GM19239 (cell line): ENCODE measurements around the gene PTPRN2.
"Not testable (repeated sequence)": the region's sequence is repeated elsewhere in the genome, so short reads cannot be mapped to it uniquely, and the experiment has no call there.

Source experiments
- DNase-seq: peaks from one replicate; pipeline ENCODE4 v3.0.0; 2011; ENCODE audit warnings: low spot score; ENCODE audit not compliant: insufficient read length
- FAIRE-seq: peaks from 2 replicates; lab custom pipeline; 2011; peaks lifted over from hg19 to GRCh38; lab: Jason Lieb, UNC

PTPRN2 gene

DNA sequence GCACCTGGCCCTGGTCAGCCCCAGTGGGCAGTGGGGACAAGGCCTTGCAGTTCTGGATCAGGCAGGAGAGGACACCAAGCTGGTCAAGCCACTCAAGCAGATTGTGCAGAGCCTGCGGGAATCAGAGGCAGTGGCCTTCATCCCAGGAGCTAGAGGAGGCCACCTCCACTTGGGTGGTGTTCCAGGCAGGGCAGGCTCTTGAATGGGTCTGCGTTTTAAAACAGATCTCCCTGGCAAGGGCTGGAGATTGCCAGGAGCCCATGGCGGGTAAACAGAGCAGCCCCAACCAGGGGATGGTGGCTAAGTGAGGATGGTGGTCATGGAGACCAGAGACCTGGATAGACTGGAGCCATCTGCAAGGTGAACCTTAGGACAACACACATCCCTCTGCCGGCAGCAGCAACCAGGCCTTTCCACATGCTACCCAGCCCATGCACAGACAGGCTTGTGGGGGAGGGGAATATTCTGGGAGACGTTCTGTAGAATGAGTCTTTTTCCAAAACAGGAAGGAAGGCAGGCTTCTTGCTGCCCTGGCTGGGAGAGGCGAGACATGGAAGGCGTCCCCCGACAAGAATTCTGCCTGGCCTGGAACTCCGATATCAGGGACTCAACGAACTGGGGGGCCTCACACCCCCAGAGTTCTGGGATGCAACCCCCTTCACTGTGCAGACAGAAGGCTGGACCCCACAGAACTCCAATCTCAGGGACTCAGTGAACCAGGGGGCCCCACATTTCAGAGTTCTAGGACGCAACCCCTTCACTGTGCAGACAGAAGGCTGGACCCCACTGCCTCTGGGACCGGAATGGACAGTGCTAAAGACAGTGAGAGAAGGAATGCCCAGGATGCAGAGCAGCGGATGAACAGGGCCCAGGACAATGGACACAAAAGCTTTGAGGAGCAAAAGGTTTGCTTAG lies 264.8 kb downstream of the PTPRN2 start:
- FAIRE-seq (no peak), DNase-seq (no peak)

DNA sequence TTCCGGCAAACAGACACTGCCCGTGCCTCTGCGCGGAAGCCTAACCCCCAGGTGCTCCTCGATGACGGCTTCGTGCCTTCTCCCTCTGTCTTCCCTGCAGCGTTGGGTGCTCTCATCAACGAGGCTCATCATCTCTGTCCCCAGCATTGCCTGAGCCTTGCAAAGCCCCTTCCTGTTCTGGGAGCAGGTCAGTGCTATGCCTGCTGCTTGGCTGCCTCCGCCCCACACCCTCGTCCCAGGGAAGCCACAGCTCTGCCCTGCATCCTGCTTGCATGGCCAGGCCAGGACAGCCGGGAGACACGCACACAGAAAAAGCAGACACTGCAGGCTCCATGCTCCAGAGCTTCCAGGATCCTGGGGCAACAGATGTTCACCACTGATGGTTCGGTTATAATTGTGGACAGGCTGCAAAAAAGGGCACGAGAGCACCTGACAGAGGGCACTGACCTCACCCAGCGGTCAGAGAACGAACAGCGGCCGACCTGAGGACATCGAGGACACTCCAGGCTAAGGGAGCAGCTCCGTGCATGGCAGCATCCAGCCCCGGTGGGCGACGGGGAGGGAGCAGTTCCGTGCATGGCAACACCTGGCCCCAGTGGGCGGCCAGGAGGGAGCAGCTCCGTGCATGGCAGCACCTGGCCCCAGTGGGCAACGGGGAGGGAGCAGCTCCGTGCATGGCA lies 265.5 kb downstream of the PTPRN2 start:
- no peak for DNase-seq
- FAIRE-seq = no peak

DNA sequence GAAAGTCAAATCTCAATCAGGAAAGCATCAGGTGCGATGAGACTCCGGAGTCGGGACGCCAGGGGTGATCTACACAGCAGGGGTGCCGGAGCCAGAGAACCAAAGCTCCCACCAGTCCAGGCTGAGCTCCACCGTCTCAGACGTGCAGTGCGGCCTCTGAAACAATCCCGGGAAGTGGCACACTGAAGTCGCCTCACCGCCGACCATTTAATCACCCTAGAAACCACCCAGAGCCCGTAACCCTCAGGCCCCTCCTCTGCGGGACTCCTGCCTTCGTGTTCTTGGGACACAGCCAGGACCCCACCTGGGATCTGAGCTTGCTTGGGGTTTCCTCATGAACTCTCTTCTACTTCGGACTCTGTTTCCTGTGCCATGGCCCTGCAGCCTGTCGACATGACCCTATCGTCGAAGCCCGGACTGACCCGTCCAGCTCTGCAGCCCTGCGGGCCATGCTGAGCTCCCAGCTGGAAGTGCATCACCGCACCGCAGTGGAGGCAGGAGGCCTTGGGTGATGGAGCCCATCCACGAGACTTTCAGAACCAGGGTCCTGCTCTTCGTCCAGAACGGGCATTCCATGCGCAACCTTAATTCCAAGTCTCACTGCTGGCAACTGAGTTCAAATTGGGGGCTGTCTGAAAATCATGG lies 266.4 kb downstream of the PTPRN2 start:
- no peak for DNase-seq
- no peak for FAIRE-seq

DNA sequence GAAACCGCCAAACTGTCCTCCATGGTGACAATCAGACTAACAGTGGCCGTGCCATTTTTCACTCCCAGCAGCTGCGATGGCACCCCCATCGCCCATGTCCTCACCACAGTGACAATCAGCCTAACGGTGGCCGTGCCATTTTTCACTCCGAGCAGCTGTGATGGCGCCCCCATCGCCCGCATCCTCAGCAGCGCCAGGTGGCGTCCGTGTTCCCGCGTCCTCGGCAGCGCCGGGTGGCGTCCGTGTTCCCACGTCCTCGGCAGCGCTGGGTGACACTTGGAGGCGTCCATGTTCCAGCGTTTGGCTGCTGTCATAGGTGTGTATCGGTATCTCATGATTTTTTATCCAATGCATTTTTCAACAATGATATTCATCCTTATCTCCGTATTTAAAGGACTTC lies 267.3 kb downstream of the PTPRN2 start:
- FAIRE-seq = no peak
- DNase-seq = no peak

DNA sequence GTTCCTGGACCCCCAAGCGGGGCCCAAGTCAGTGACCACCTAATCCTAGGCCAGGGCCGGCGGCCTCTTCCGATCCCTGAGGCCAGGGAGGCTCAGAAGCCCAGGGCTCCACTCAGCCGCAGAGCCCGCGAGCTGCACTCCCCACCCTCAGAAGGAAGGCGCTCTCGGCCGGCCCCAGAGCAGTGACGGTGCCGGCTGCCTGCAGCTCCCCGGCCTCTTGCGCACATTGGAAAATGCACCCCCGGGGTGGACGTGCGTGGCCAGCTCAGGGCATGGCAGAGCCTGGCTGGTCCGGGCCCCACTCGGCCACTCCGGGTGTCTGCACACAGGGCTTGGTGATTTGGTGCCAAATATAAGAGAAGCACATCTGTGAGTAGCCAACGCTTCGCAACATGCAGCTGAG lies 269.1 kb downstream of the PTPRN2 start:
- FAIRE-seq = no peak

DNA sequence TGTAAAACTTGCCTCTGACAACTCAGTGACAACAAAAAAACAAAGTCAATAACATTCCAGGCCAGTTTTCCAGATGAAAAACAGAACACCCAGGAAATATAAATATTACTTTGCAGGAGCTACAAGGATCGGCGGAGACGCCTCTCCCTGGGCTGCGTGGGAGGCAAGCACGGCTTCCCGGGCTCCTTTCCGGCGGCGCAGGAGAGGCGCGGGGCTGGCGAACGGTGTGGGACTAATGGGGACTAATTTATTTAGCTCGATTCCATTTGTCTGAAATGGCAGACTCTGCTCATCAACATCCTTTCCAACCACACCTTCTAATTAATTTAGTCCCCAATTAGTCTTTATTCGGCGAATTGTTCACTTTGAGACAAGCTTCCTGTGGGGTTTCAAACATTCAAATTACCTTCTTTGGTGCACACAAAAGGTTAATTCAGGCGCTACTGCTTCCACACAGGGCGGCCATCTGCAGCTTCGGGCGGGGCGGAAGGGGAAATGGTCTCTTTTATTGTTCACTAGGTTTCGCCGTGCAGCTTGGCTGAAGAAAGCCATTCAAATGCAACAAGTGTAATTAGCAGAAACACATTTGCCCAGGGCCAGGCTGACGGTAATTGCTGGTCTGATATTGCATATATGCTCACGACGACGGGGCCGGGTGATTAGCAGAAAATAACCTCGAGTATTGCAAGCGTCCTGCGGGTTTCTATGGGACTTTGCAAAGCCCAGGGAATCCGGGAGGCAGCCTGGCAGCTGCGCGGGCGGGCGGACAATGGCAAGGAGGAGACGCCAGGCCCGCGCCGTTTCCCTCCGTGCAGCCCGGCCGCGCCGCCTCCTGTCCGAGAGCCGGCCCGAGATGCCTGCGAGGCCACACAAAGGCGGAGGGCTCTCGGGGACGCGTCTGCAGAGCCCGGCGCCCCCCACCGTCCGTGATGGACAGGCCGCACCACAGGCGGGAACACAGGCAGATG lies 270.1 kb downstream of the PTPRN2 start:
- no peak for DNase-seq
- no peak for FAIRE-seq

More for the DNA sequence above, 269.1 kb downstream of the PTPRN2 start:
- no peak for DNase-seq

DNA sequence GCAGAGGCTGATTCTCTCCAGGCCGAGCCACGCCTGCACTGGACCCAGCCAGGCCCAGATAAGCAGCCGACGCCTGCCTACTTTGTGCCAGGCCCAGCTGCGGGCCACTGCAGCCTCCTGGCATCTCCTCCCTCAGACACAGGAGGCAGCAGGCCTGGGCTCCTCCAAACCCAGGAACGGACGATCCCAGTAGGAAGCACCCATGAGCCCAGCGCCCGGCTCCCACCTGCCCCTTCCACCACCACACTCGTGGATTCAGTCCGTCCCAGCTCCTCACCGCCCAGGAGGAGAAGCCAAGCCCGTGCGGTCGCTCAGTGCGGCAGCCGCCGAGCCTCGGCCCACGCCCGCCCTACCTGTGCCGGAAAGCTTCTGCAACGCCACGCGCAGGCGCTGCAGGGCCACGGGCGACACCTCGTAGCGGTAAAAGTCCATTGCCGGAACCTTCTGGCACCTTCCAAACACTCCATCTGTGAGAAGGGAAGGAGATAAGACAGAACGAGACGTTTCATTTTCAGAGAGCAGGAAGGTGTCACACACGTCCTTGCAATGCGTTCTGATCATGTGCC lies 271.1 kb downstream of the PTPRN2 start:
- DNase-seq (no peak), FAIRE-seq (no peak)

DNA sequence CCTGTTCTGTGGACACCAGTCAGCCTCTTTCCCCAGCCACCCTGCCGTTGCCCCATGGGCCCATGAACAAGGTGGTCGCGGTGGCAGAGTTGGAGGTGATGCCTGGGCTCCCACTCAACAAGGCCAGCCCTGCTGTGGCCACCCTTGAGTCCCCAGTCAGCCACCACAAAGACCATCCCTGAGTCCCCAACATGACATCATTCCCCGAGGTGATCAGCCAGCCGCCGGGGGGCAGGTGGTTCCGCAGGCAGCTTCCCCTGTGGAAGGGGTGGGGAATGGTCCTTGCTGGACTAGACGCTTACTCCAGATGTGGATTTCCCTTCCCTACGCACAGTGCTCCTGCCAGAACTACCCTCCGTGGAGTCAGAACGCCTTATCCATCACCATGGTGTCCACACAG lies 271.7 kb downstream of the PTPRN2 start:
- DNase-seq (no peak), FAIRE-seq (no peak)

DNA sequence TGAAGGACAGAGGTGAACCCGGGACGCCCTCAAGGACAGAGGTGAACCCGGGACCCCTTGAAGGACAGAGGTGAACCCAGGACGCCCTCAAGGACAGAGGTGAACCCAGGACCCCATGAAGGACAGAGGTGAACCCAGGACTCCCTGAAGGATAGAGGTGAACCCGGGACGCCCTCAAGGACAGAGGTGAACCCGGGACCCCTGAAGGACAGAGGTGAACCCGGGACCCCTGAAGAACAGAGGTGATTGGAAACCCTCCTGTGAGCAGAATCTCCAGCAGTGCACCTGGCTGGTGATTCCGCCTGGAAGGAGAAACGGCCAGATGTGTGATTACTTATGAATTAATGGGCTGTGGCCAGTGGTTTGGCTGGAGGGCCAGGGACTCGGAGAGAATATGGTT lies 272.3 kb downstream of the PTPRN2 start:
- DNase-seq = no peak
- no peak for FAIRE-seq

DNA sequence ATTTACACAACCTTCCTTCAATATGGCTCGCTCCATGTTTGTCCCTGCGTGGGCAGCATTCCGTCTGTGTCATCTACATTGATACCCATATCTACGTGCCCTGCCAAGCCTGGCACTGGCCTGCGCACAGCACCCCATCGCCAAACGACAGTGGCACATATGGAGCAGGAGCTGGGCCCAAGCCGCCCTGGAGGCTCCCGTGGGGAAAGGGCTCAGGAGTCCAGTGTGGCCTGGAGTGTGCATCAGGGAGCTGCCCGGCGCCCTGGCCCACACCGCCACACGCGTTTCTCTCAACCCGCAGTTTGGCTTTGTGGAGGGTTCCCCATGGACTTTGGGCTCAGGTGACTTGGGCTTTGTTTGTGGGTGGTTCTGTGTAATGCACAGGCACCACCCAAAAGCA lies 273.2 kb downstream of the PTPRN2 start:
- DNase-seq (no peak), FAIRE-seq (no peak)

DNA sequence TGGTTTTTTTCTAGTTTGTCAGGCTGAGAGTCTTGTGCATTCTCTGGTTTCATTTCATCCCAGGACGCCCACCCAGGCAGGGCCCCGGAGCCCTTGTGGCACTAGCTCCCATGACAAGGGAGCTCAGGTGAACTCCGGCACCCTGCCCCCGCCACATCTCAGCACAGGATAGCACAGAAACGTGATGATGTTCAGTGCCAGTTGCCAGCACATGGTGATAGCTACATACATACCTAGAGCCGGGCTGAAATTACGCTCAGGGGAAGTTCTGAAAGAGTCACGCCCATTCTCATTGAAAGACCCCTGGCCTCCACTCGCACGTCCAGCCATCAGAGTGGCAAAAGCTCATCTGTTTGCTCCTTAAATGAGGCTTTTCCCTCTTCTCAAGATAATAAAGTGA lies 273.7 kb downstream of the PTPRN2 start:
- no peak for FAIRE-seq

DNA sequence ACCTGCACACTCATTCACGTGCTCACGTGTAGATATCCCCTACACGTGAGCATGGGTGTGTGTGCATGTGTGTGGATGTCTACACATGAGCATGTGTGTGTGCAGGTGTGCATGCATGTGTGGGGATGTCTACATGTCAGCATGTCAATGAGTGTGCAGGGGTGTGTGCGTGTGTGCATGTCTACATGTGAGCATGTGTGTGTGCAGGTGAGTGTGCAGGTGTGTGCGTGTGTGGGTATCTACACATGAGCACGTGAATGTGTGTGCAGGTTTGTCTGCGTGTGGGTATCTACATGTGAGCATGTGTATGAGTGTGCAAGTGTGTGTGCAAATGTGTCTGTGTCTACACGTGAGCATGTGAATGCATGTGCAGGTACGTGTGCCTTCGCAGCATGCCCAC lies 274.8 kb downstream of the PTPRN2 start:
- no peak for DNase-seq
- FAIRE-seq = no peak

More for the DNA sequence above, 273.7 kb downstream of the PTPRN2 start:
- no peak for DNase-seq

DNA sequence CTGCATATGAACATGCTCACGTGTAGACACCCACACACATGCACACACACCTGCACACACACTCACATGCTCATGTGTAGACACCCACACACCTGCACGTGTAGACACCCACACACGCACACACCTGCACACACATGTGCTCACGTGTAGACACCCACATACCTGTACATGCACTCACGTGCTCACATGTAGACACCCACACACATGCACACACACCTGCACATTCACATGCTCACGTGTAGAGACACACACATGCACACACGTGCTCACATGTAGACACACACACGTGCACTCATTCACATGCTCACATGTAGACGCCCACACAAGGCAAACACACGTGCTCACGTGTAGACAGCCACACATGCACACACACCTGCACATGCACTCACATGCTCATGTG lies 275.8 kb downstream of the PTPRN2 start:
- FAIRE-seq = no peak
- no peak for DNase-seq

DNA sequence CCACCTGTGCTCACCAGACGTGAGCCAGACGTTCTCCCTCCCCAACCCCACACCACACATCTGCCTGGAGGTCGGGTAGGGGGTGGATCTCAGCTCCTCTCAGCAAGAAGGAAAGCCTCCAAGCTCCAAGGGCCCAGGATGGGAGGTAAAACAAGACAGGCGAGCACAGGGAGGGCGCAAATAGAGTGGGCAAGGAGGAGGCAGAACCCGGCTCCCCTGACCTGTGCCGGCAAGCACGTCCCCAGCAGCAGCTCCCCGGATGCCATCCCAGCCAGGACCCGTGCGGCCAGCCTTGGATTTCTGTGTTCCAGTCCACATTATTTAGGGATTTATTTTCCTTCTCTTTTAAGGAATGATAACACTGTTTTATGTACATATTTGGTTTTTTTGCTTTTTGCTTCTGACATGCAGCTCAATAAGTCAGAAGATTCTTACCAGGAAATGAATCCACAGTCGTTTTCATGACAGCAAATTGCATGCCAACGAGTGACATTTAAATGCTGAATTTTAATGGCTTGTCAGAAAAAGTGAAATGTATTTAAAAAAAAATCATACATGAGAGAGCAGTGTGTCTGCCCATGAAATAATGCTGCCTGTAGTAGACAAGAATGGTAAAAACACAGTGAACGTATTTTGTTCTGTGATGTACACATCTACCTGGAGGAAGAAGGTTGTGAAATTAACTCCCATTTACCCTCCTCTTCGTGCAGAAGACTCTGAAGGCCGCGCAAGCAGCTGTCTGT lies 276.5 kb downstream of the PTPRN2 start:
- DNase-seq (no peak), FAIRE-seq (no peak)

DNA sequence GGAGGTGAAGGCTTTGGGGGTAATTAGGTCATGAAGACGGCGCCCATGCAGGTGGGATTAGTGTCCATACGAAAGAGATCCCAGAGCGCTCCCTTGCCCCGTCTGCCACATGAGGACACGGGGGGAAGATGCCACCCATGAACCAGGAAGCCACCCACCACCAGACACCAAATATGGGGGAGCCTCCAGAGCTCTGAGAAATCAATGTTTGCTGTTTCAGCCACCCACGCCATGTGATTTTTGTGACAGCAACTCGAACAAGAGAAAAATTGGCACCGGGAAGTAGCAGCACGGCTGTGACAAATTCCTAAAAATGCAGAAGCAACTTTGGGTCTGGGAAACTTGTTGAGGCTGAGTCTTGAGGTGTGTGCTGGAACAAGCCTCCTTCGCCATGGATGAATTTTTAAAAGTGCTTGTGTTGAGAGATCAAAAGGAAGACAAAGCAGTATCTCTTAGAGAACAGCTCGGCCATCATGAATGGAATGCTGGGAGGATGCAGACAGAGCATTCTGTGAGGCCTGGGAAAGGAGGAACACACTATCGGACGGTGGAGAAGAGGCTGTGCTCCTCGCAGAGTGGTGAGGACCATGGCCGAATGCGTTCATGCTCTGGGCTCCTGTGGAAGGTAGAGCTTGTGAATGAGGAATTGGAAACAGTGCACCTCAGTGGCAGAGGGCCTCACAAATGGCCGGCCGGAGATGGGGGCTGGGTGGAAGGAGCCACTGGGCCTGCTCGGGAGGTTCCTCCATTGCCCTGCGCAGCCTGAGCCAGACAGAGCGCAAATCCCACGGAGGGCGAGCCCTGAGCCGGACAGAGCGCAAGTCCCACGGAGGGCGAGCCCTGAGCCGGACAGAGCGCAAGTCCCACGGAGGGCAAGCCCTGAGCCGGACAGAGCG lies 277.5 kb downstream of the PTPRN2 start:
- DNase-seq (no peak), FAIRE-seq (no peak)

DNA sequence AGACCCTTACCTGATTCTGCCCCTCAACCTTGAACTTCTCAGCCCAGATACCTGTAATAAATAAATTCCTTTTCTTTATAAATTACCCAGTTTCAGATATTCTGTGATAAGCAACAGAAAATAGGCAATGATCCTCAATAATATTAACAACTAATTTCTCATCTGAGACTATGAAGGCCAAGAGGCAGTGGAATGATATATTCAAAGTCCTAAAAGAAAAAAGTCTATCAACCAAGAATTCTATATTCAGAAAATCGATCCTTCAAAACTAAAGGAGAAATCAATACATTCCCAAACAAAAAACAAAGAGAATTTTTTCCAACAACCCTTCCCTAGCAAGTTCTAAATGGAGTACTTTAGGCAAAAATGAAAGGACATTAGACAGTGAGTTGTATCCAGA lies 279.6 kb downstream of the PTPRN2 start:
- FAIRE-seq (no peak), DNase-seq (no peak)

DNA sequence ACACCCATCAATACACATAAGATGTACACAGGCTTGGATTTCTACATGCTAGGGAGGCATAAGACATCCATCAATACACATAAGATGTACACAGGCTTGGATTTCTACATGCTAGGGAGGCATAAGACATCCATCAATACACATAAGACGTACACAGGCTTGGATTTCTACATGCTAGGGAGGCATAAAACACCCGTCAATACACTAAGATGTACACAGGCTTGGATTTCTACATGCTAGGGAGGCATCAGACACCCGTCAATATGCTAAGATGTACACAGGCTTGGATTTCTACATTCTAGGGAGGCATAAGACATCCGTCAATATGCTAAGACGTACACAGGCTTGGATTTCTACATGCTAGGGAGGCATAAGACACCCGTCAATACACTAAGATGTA lies 283.6 kb downstream of the PTPRN2 start:
- not testable (repeated sequence) for DNase-seq, FAIRE-seq

DNA sequence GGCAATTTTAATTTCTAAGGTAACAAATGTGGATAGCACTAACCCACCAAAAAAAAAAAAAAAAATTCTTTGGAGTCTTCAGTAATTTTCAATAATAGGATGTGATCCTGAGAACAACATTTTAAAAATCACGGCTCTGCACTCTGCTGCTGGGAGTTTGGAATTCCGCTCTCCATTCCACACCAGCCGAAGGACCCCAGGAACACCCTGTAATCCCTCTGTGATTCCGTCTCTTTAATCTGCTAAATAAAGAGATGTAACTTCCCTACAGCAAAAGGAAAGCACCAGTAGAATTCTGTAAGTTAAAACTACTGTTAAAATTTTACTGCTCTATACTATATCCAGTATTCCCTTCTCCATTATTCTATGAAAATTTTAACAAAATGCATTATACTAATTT lies 284.5 kb downstream of the PTPRN2 start:
- FAIRE-seq (no peak), DNase-seq (no peak)
